Endodermal cell (in vitro differentiated cells): ENCODE data around the gene ZFYVE21. TPM values are rescaled to one million over a fixed set of nuclear protein-coding genes. Genes with fewer than 3 reads are reported as not detected.

ENCODE experiments used
- DNase-seq: peaks from one replicate; pipeline ENCODE4 v3.0.0-alpha.2; 2017
- H3K27ac ChIP-seq: 2 replicates; pipeline ENCODE4 v1.5.1; 2013; ENCODE audit warnings: mild to moderate bottlenecking, low read depth, low read length, moderate library complexity
- H3K27me3 ChIP-seq: 2 replicates; pipeline ENCODE4 v1.6.1; 2013; ENCODE audit warnings: mild to moderate bottlenecking, low read length, moderate library complexity; ENCODE audit not compliant: insufficient read depth, control insufficient read depth, poor library complexity, severe bottlenecking
- H3K36me3 ChIP-seq: 2 replicates; pipeline ENCODE4 v1.7.0; 2013; ENCODE audit warnings: mild to moderate bottlenecking, low read length, moderate library complexity; ENCODE audit not compliant: control insufficient read depth, insufficient read depth
- H3K4me1 ChIP-seq: one replicate; pipeline ENCODE4 v1.7.0; 2013; ENCODE audit warnings: low read length; ENCODE audit not compliant: control insufficient read depth, insufficient read depth
- H3K4me3 ChIP-seq: 2 replicates; pipeline ENCODE4 v1.5.1; 2013; ENCODE audit warnings: mild to moderate bottlenecking, low read length, moderate library complexity
- H3K9ac ChIP-seq: 2 replicates; pipeline ENCODE4 v1.6.1; 2013; ENCODE audit warnings: mild to moderate bottlenecking, low read length, moderate library complexity; ENCODE audit not compliant: poor library complexity, severe bottlenecking; ENCODE audit errors: extremely low read depth
- H3K9me3 ChIP-seq: 2 replicates; pipeline ENCODE4 v1.6.1; 2013; ENCODE audit warnings: mild to moderate bottlenecking, low read length, moderate library complexity; ENCODE audit not compliant: control insufficient read depth
- H3K27ac Mint-ChIP-seq: 2 replicates; pipeline ENCODE4 v1.8.0; 2020; ENCODE audit warnings: mixed read lengths
- H3K27me3 Mint-ChIP-seq: 2 replicates; pipeline ENCODE4 v1.8.0; 2021; ENCODE audit warnings: mild to moderate bottlenecking, mixed read lengths; ENCODE audit not compliant: insufficient read depth
- H3K36me3 Mint-ChIP-seq: 2 replicates; pipeline ENCODE4 v1.8.0; 2020; ENCODE audit warnings: low read depth, mixed read lengths
- H3K4me1 Mint-ChIP-seq: 2 replicates; pipeline ENCODE4 v1.8.0; 2020; ENCODE audit warnings: mixed read lengths
- H3K4me3 Mint-ChIP-seq: 2 replicates; pipeline ENCODE4 v1.8.0; 2020; ENCODE audit warnings: mild to moderate bottlenecking, moderate library complexity, mixed read lengths
- H3K9me3 Mint-ChIP-seq: 2 replicates; pipeline ENCODE4 v1.8.0; 2020; ENCODE audit warnings: mild to moderate bottlenecking, mixed read lengths
- CTCF ChIP-seq: fragments of 200-600 bp; sonication (generic); conservative IDR thresholded peaks from 2 replicates; pipeline ENCODE4 v1.5.0; 2021; ENCODE audit warnings: antibody characterized with exemption, mild to moderate bottlenecking
- WGBS, 2 experiments: methylation state at CpG; one replicate each; pipeline versions ENCODE4 v1.1.5 to v1.1.7; 2013; ENCODE audit warnings: missing lambda C conversion rate in 2 of 2, mixed read lengths in 1 of 2; ENCODE audit not compliant: insufficient coverage in 1 of 2, insufficient read length in 1 of 2; 5-methylcytosine and 5-hydroxymethylcytosine counted together
- total RNA-seq, 2 donors: library from RNA; stranded (reverse); fragmentation: NEBNext Ultra II Directional in 1 of 2; extraction: Animal tissue kit (Norgen Biotek cat#: 25700) in 1 of 2; gene quantifications; 2 replicates in 1 of 2; 3 replicates in 1 of 2; pipeline ENCODE4 v1.2.1, GENCODE V29; 2021

The ZFYVE21 gene
- total RNA-seq, 2 donors from 2014 or later, result 42.5 to 55.6 TPM

GRCh38 chr14:103697603-103698379 lies 17.8 kb upstream of the ZFYVE21 start:
- Mint-ChIP-seq H3K36me3 (peaks cover 42% of the 10 kb centered on the region), H3K27me3 (no peaks in the 10 kb centered on the region), H3K27ac (peak overlapping the region; percentile 61), H3K9me3 (no peaks in the 10 kb centered on the region), H3K4me1 (peaks cover 2% of the 10 kb centered on the region), H3K4me3 (no peak overlapping the region)
- TF ChIP-seq CTCF, result no peak
- DNase-seq, result no peak
- no peak overlapping the region for H3K9ac ChIP-seq
- no peaks in the 10 kb centered on the region for H3K9me3 ChIP-seq
- peak overlapping the region; percentile 36 for H3K27ac ChIP-seq
- no peak overlapping the region for H3K4me3 ChIP-seq
- no peaks in the 10 kb centered on the region for H3K27me3 ChIP-seq
- WGBS, 2 experiments, result 94% methylated on average over 14 of the region's 14 CpGs; no CpG with 5 or more reads in 1 of the 2 experiments
- no peaks in the 10 kb centered on the region for H3K4me1 ChIP-seq
- H3K36me3 ChIP-seq, result peaks cover 77% of the 10 kb centered on the region

- H3K4me1 ChIP-seq, result no peaks in the 10 kb centered on the region
- H3K9ac ChIP-seq, result no peak overlapping the region
- Mint-ChIP-seq H3K4me3 (no peak overlapping the region), H3K27ac (no peak overlapping the region), H3K27me3 (no peaks in the 10 kb centered on the region), H3K4me1 (peaks cover 2% of the 10 kb centered on the region), H3K9me3 (no peaks in the 10 kb centered on the region), H3K36me3 (peaks cover 39% of the 10 kb centered on the region)
- peak overlapping the region; percentile 47 for H3K27ac ChIP-seq
- no peaks in the 10 kb centered on the region for H3K27me3 ChIP-seq
- H3K36me3 ChIP-seq, result peaks cover 75% of the 10 kb centered on the region
- TF ChIP-seq CTCF, result no peak
- DNase-seq, result no peak
- H3K4me3 ChIP-seq, result no peak overlapping the region
- 95 to 97% methylated on average over 27 to 33 of the region's 33 CpGs for WGBS, 2 experiments
- no peaks in the 10 kb centered on the region for H3K9me3 ChIP-seq
These were observed 17.0 kb upstream of the ZFYVE21 start for GRCh38 chr14:103698380-103699260.

- TF ChIP-seq CTCF, result no peak
- no peak overlapping the region for H3K9ac ChIP-seq
- Mint-ChIP-seq H3K9me3 (no peaks in the 10 kb centered on the region), H3K27ac (peak overlapping the region; percentile 58), H3K4me1 (peaks cover 2% of the 10 kb centered on the region), H3K36me3 (peaks cover 38% of the 10 kb centered on the region), H3K4me3 (no peak overlapping the region), H3K27me3 (no peaks in the 10 kb centered on the region)
- H3K4me3 ChIP-seq, result no peak overlapping the region
- H3K9me3 ChIP-seq, result no peaks in the 10 kb centered on the region
- H3K27ac ChIP-seq, result no peak overlapping the region
- WGBS, 2 experiments, result 95 to 99% methylated on average over 13 to 17 of the region's 17 CpGs
- DNase-seq, result no peak
- no peaks in the 10 kb centered on the region for H3K27me3 ChIP-seq
- H3K36me3 ChIP-seq, result peaks cover 73% of the 10 kb centered on the region
- no peaks in the 10 kb centered on the region for H3K4me1 ChIP-seq
These were observed 16.3 kb upstream of the ZFYVE21 start for GRCh38 chr14:103699261-103699661.
